Gastrocnemius medialis (tissue), 4 donors: ENCODE data around the gene TLR2. TPM values are rescaled to one million over a fixed set of nuclear protein-coding genes. Genes with fewer than 3 reads are reported as not detected.

ENCODE experiments used
- ATAC-seq, 2 donors: fragments of 150-250 bp; one replicate each; pipeline ENCODE4 v1.9.1; 2016
- DNase-seq, 2 donors: peaks; one replicate each; pipeline ENCODE4 v3.0.0-alpha.2; 2019
- H3K27ac ChIP-seq, 4 donors: fragments of 200-600 bp; sonication (generic); 1 replicate in 1 of 4; 2 replicates in 3 of 4; pipeline ENCODE4 v1.5.1; 2016 to 2018; ENCODE audit warnings: mild to moderate bottlenecking in 2 of 4, moderate library complexity in 1 of 4
- H3K27me3 ChIP-seq, 3 donors: fragments of 200-600 bp; sonication (generic) in 2 of 3; 1 replicate in 1 of 3; 2 replicates in 2 of 3; pipeline versions ENCODE4 v1.5.1 to v1.6.0; 2016 to 2019; ENCODE audit warnings: mild to moderate bottlenecking in 1 of 3, moderate library complexity in 1 of 3
- H3K36me3 ChIP-seq, 2 donors: fragments of 200-600 bp; sonication (generic) in 1 of 2; one replicate each; pipeline ENCODE4 v1.5.1; 2017 to 2018
- H3K4me1 ChIP-seq, 2 donors: fragments of 200-600 bp; sonication (generic) in 1 of 2; one replicate each; pipeline ENCODE4 v1.5.1; 2016 to 2017; ENCODE audit warnings: mild to moderate bottlenecking in 2 of 2
- H3K4me3 ChIP-seq, 4 donors: fragments of 200-600 bp; sonication (generic) in 3 of 4; 1 replicate in 1 of 4; 2 replicates in 3 of 4; pipeline ENCODE4 v1.5.1; 2016 to 2019; ENCODE audit warnings: mild to moderate bottlenecking in 2 of 4
- H3K9me3 ChIP-seq, 3 donors: fragments of 200-600 bp; sonication (generic) in 2 of 3; 1 replicate in 1 of 3; 2 replicates in 2 of 3; pipeline ENCODE4 v1.5.1; 2016 to 2019
- POLR2A ChIP-seq, 2 donors: fragments of 450-650 bp; IDR thresholded peaks; one replicate each; pipeline ENCODE4 v1.6.1; 2017; ENCODE audit warnings: antibody characterized with exemption in 2 of 2, mild to moderate bottlenecking in 2 of 2, moderate library complexity in 2 of 2
- in situ Hi-C, 4 donors: fragments of 200-750 bp; cut with MboI; loops; one replicate each; pipeline versions ENCODE4 v1.15.0 to v1.8.0; 2017; ENCODE audit warnings: low sequenced_read_pairs in 4 of 4
- intact Hi-C: fragments of 100-400 bp; cut with DNase I; formaldehyde crosslinking; loops from one replicate; pipeline ENCODE4 v1.15.1; 2023; ENCODE audit warnings: low total_unique reads
- total RNA-seq, 4 donors: library from RNA; depleted of rRNA; stranded (reverse); fragments of >200 nt; gene quantifications; one replicate each; pipeline versions ENCODE4 v1.1.0 to v1.2.3, GENCODE V29; 2016
- TF ChIP-seq, protein P1 (sequence below), 5 experiments: fragments of 450-650 bp in 3 of 5; fragments of 200-600 bp in 2 of 5; sonication (generic) in 2 of 5; IDR thresholded peaks in 4 of 5; conservative IDR thresholded peaks in 1 of 5; 1 replicate in 4 of 5; 2 replicates in 1 of 5; pipeline ENCODE4 v1.5.1; 2016 to 2019; ENCODE audit warnings: antibody characterized with exemption in 5 of 5, mild to moderate bottlenecking in 3 of 5, moderate library complexity in 3 of 5

The TLR2 gene
- total RNA-seq, 4 donors from 2014 or later = 2.7 to 7.5 (median 4.1) TPM

DNA sequence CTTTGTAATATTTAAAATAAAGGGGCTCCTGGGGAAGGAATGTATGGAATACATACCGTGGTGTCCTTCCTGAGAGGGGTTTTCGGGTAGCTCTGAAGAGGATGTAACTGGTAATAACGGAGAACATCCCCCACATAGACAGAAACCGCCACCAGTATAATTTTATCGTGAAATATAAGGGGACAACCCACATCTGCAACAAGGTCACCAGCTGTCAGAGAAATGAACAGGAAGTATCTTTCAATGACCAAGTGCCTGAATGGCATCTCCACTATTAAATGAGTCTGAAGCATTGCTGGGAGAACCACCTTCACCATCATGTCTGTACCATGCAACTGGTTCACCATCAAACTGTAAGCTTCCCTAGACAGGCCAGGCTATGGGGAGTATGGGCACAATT, 44.1 kb downstream of the TLR2 start:
- Histone ChIP-seq H3K27ac (no peak overlapping the region), H3K36me3 (no peaks in the 10 kb centered on the region), H3K4me3 (no peak overlapping the region), H3K9me3 (no peaks in the 10 kb centered on the region), H3K4me1 (no peaks in the 10 kb centered on the region), H3K27me3 (no peaks in the 10 kb centered on the region)
- intact Hi-C loops = no loop called here
- DNase-seq (no peak), ATAC-seq (no peak)
- in situ Hi-C loops = no loop called here
- TF ChIP-seq, protein P1, sequence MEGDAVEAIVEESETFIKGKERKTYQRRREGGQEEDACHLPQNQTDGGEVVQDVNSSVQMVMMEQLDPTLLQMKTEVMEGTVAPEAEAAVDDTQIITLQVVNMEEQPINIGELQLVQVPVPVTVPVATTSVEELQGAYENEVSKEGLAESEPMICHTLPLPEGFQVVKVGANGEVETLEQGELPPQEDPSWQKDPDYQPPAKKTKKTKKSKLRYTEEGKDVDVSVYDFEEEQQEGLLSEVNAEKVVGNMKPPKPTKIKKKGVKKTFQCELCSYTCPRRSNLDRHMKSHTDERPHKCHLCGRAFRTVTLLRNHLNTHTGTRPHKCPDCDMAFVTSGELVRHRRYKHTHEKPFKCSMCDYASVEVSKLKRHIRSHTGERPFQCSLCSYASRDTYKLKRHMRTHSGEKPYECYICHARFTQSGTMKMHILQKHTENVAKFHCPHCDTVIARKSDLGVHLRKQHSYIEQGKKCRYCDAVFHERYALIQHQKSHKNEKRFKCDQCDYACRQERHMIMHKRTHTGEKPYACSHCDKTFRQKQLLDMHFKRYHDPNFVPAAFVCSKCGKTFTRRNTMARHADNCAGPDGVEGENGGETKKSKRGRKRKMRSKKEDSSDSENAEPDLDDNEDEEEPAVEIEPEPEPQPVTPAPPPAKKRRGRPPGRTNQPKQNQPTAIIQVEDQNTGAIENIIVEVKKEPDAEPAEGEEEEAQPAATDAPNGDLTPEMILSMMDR (IDR thresholded peaks at IDR 0.05 in 4 of 5, conservative IDR thresholded peaks at IDR 0.05 in 1 of 5) = no peak
- no peak for TF ChIP-seq POLR2A (IDR thresholded peaks at IDR 0.05)

DNA sequence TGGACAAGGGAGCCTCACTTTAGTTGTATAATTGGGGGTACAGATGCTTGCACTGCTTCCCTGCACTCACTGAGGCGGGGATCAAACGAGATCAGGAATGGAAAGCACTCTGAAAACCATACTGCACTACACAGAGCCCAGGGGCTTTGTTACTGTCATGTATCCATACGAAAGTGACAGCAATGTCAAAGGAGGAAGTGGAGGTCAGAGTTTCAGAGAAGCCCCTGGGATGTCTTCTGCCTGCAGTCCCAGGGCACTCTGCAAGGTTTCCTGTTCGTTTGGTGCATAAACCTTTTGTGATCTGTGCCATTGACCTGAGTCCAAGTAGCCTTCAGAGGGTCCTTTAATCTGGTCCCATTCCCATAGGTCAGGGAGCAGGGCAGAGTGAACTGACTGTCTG, 44.6 kb downstream of the TLR2 start:
- H3K27me3 ChIP-seq = no peaks in the 10 kb centered on the region
- intact Hi-C loops = no loop called here
- H3K4me3 ChIP-seq = no peak overlapping the region
- DNase-seq (no peak), ATAC-seq (no peak)
- H3K4me1 ChIP-seq = no peaks in the 10 kb centered on the region
- no peaks in the 10 kb centered on the region for H3K36me3 ChIP-seq
- no peaks in the 10 kb centered on the region for H3K9me3 ChIP-seq
- TF ChIP-seq, protein P1 (IDR thresholded peaks at IDR 0.05 in 4 of 5, conservative IDR thresholded peaks at IDR 0.05 in 1 of 5) = no peak
- no peak for TF ChIP-seq POLR2A (IDR thresholded peaks at IDR 0.05)
- H3K27ac ChIP-seq = no peak overlapping the region
- in situ Hi-C loops = no loop called here

DNA sequence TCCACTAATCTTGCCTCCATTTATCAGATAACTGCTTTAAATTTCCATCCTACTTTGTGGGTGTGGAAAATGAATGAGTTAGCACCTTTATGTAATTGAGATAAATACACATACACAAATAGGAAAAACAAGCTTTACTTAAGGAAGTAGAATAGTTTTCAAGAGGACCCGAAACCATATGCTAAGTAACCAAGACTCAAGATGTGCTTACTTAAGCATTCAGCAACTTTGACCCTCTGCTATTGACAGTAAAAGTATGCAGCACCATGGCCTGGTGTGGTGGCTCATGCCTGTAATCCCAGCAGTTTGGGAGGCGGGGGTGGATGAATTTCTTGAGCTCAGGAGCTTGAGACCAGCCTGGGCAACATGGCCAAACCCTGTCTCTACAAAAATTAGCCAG, 45.8 kb downstream of the TLR2 start:
- H3K9me3 ChIP-seq = no peaks in the 10 kb centered on the region
- intact Hi-C loops = no loop called here
- H3K4me1 ChIP-seq = no peaks in the 10 kb centered on the region
- in situ Hi-C loops = no loop called here
- no peak for TF ChIP-seq POLR2A (IDR thresholded peaks at IDR 0.05)
- TF ChIP-seq, protein P1 (IDR thresholded peaks at IDR 0.05 in 4 of 5, conservative IDR thresholded peaks at IDR 0.05 in 1 of 5) = no peak
- ATAC-seq (no peak), DNase-seq (no peak)
- no peak overlapping the region for H3K27ac ChIP-seq
- H3K4me3 ChIP-seq = no peak overlapping the region
- no peaks in the 10 kb centered on the region for H3K27me3 ChIP-seq
- no peaks in the 10 kb centered on the region for H3K36me3 ChIP-seq

DNA sequence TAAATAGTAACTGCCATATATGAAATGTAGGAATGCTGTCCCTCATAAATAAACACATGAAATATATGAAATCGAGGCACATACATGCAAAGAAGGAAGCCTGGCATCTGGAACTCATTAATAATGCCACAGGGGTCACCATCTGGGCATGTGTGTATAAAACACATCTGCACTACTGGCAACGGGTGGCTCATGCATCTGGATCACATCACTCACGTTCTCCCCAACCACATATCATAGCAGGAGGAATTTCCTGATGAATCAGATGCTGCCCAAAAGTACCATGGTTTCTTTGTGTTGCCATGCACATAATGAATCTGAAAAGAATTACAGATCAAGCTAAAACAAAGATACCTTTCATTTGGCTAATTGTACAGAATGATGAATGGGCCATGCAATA, 47.2 kb downstream of the TLR2 start:
- DNase-seq = no peak
- no peak overlapping the region for H3K27ac ChIP-seq
- intact Hi-C loops (no loop called here), in situ Hi-C loops (no loop called here)
- no peaks in the 10 kb centered on the region for H3K36me3 ChIP-seq
- no peak for TF ChIP-seq POLR2A (IDR thresholded peaks at IDR 0.05)
- TF ChIP-seq, protein P1 (IDR thresholded peaks at IDR 0.05 in 4 of 5, conservative IDR thresholded peaks at IDR 0.05 in 1 of 5) = no peak
- H3K27me3 ChIP-seq = no peaks in the 10 kb centered on the region
- no peaks in the 10 kb centered on the region for H3K9me3 ChIP-seq
- H3K4me1 ChIP-seq = no peaks in the 10 kb centered on the region
- ATAC-seq = no peak
- H3K4me3 ChIP-seq = no peak overlapping the region

DNA sequence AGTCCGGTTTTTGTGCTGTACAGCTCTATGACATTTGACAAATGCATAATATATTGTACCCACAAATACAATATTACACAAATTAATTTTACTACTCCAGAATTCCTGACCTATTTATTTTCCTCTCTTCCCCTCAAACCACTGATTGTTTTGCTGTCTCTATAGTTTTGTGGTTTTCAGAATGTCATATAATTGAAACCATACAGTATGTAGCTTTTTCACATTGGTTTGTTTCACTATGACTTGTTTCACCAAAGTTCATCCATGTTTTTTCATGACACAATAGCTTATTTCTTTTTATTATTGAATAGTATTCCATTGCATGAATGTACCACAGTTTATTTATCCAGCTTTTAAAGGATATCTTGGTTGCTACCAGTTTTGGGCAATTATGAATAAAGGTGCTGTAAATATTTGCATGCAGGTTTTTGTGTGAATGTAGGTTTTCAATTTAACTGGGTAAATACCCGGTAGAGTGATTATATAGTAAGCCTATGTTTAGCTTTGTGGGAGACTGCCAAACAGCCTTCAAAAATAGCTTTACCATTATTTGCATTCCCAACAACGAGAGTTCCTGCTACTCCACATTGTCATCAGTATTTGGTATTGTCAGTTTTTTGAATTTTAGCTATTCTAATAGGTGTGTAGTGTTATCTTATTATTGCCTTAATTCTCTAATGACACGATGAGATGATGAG, 49.8 kb downstream of the TLR2 start:
- in situ Hi-C loops (no loop called here), intact Hi-C loops (no loop called here)
- no peaks in the 10 kb centered on the region for H3K36me3 ChIP-seq
- no peak for TF ChIP-seq POLR2A (IDR thresholded peaks at IDR 0.05)
- TF ChIP-seq, protein P1 (IDR thresholded peaks at IDR 0.05 in 4 of 5, conservative IDR thresholded peaks at IDR 0.05 in 1 of 5) = no peak
- H3K9me3 ChIP-seq = no peaks in the 10 kb centered on the region
- H3K4me3 ChIP-seq = no peak overlapping the region
- ATAC-seq (no peak), DNase-seq (no peak)
- no peak overlapping the region for H3K27ac ChIP-seq
- H3K27me3 ChIP-seq = no peaks in the 10 kb centered on the region
- H3K4me1 ChIP-seq = no peaks in the 10 kb centered on the region
